ENCODE data around the gene MLPH. TPM values are rescaled to one million over a fixed set of nuclear protein-coding genes. Genes with fewer than 3 reads are reported as not detected.

The MLPH gene
- total and polyA plus RNA-seq, 2 of the 13 experiments (the other 11 are each of a cell fraction or from before 2014, with no cell fraction given): 0.12 TPM; not detected in 1

DNA sequence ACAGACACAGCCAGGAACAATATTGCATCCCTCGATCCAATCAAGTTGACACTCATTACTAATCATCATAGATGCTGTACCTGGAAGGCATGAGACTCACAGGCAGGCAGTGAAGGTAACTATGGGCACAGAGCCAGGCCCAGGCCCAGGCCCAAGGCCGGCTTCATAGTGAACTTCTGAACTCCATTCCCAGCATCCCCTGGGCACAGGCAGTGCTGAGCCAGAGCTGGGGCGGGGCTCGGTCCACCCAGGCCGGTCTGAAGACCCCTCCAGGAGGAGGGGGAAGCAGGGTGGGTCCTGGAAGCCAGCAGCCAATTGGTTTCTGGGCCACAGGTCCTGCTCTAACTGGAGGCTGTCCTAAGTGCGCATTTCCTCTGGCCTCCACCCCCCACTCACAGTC, 37.6 kb downstream of the MLPH start:
- Histone ChIP-seq H2AFZ (ENCODE audit: low read length) (no peak overlapping the region), H3K4me2 (ENCODE audit: low read depth, low read length) (peak overlapping the region; percentile 43), H3K4me3 (replicated peaks in 1 of 3; ENCODE audit: insufficient read depth in 1 of 3, low read depth in 2 of 3, low read length in 3 of 3) (no peak overlapping the region), H3K79me2 (ENCODE audit: insufficient read depth, low read length) (no peaks in the 10 kb centered on the region), H3K4me1 (ENCODE audit: insufficient read depth, low read length) (peaks cover 9% of the 10 kb centered on the region), H3K27me3 (ENCODE audit: control insufficient read depth in 1 of 2, insufficient read depth in 2 of 2, low read length in 2 of 2) (peaks cover under 1 to 25% of the 10 kb centered on the region in 2 experiments; a peak in 3 of 5 replicates), H3K9me3 (ENCODE audit: low read length) (no peaks in the 10 kb centered on the region), H4K20me1 (ENCODE audit: insufficient read depth, low read length) (no peaks in the 10 kb centered on the region), H3K9ac (ENCODE audit: insufficient read depth, low read depth, low read length) (no peak overlapping the region), H3K36me3 (replicated peaks in 1 of 2; ENCODE audit: control insufficient read depth in 1 of 2, insufficient read depth in 2 of 2, low read length in 2 of 2) (no peaks in the 10 kb centered on the region), H3K27ac (ENCODE audit: extremely low read length, insufficient read depth, low read length) (no peak overlapping the region)
- CTCF ChIA-PET (ENCODE audit: low intra/inter-chr PET ratio, low total read pairs): no interaction called here
- ATAC-seq (peak; percentile 93), FAIRE-seq (peak; percentile 53), DNase-seq (ENCODE audit: low spot score) (peak; percentile 54)
- intact Hi-C loops (cut with micrococcal nuclease; ENCODE audit: unreplicated experiment): no loop called here
- no TSS peak for BruUV-seq (replicated peaks)
- POLR2A ChIA-PET: no interaction called here
- in situ Hi-C loops (cut with HindIII; ENCODE audit: extremely low pct_ligation_motif_present, low pct_unique_long_range_greater_than_20kb): no loop called here
- WGBS (ENCODE audit: low lambda C conversion rate): 46% methylated on average over 2 of the region's 6 CpGs
- TF ChIP-seq, protein P1, sequence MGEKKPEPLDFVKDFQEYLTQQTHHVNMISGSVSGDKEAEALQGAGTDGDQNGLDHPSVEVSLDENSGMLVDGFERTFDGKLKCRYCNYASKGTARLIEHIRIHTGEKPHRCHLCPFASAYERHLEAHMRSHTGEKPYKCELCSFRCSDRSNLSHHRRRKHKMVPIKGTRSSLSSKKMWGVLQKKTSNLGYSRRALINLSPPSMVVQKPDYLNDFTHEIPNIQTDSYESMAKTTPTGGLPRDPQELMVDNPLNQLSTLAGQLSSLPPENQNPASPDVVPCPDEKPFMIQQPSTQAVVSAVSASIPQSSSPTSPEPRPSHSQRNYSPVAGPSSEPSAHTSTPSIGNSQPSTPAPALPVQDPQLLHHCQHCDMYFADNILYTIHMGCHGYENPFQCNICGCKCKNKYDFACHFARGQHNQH (CRISPR knock-in tag; IDR thresholded peaks at IDR 0.05): peak; percentile 37; the same call in 1 of the 2 replicates
- TF ChIP-seq, protein P2, sequence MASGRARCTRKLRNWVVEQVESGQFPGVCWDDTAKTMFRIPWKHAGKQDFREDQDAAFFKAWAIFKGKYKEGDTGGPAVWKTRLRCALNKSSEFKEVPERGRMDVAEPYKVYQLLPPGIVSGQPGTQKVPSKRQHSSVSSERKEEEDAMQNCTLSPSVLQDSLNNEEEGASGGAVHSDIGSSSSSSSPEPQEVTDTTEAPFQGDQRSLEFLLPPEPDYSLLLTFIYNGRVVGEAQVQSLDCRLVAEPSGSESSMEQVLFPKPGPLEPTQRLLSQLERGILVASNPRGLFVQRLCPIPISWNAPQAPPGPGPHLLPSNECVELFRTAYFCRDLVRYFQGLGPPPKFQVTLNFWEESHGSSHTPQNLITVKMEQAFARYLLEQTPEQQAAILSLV (CRISPR knock-in tag; IDR thresholded peaks at IDR 0.05; ENCODE audit: borderline replicate concordance): no peak
- TF ChIP-seq GABPB1 (CRISPR knock-in tag; IDR thresholded peaks at IDR 0.05): peak; percentile 35; the same call in 1 of the 2 replicates
- TF ChIP-seq THAP11 (CRISPR knock-in tag; IDR thresholded peaks at IDR 0.05): peak; percentile 19; the same call in 1 of the 2 replicates
- TF ChIP-seq NR2C2 (CRISPR knock-in tag; IDR thresholded peaks at IDR 0.05; ENCODE audit: borderline replicate concordance): peak; percentile 57
- TF ChIP-seq, protein P3, sequence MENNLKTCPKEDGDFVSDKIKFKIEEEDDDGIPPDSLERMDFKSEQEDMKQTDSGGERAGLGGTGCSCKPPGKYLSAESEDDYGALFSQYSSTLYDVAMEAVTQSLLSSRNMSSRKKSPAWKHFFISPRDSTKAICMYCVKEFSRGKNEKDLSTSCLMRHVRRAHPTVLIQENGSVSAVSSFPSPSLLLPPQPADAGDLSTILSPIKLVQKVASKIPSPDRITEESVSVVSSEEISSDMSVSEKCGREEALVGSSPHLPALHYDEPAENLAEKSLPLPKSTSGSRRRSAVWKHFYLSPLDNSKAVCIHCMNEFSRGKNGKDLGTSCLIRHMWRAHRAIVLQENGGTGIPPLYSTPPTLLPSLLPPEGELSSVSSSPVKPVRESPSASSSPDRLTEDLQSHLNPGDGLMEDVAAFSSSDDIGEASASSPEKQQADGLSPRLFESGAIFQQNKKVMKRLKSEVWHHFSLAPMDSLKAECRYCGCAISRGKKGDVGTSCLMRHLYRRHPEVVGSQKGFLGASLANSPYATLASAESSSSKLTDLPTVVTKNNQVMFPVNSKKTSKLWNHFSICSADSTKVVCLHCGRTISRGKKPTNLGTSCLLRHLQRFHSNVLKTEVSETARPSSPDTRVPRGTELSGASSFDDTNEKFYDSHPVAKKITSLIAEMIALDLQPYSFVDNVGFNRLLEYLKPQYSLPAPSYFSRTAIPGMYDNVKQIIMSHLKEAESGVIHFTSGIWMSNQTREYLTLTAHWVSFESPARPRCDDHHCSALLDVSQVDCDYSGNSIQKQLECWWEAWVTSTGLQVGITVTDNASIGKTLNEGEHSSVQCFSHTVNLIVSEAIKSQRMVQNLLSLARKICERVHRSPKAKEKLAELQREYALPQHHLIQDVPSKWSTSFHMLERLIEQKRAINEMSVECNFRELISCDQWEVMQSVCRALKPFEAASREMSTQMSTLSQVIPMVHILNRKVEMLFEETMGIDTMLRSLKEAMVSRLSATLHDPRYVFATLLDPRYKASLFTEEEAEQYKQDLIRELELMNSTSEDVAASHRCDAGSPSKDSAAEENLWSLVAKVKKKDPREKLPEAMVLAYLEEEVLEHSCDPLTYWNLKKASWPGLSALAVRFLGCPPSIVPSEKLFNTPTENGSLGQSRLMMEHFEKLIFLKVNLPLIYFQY (CRISPR knock-in tag; IDR thresholded peaks at IDR 0.05; ENCODE audit: borderline replicate concordance): peak; percentile 72; the same call in 1 of the 2 replicates
- TF ChIP-seq, protein P4, sequence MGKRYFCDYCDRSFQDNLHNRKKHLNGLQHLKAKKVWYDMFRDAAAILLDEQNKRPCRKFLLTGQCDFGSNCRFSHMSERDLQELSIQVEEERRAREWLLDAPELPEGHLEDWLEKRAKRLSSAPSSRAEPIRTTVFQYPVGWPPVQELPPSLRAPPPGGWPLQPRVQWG (CRISPR knock-in tag; IDR thresholded peaks at IDR 0.05; ENCODE audit: borderline replicate concordance, low read depth): no peak
- TF ChIP-seq, protein P5, sequence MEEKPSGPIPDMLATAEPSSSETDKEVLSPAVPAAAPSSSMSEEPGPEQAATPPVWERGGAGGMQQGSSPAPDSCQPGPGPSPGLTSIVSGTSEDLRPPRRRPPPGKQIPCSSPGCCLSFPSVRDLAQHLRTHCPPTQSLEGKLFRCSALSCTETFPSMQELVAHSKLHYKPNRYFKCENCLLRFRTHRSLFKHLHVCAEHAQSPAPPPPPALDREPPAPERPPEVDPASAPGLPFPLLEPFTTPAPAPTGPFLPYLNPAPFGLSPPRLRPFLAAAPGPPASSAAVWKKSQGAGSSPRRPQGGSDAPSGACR (CRISPR knock-in tag; IDR thresholded peaks at IDR 0.05): no peak
- peak; percentile 19; the same call in 1 of the 2 replicates for TF ChIP-seq GATAD2A (CRISPR knock-in tag; IDR thresholded peaks at IDR 0.05)
- TF ChIP-seq SOX5 (CRISPR knock-in tag; IDR thresholded peaks at IDR 0.05; ENCODE audit: borderline replicate concordance): 0 out of 2 replicates have a peak, but pooled peaks have one; percentile 18
- TF ChIP-seq, protein P6, sequence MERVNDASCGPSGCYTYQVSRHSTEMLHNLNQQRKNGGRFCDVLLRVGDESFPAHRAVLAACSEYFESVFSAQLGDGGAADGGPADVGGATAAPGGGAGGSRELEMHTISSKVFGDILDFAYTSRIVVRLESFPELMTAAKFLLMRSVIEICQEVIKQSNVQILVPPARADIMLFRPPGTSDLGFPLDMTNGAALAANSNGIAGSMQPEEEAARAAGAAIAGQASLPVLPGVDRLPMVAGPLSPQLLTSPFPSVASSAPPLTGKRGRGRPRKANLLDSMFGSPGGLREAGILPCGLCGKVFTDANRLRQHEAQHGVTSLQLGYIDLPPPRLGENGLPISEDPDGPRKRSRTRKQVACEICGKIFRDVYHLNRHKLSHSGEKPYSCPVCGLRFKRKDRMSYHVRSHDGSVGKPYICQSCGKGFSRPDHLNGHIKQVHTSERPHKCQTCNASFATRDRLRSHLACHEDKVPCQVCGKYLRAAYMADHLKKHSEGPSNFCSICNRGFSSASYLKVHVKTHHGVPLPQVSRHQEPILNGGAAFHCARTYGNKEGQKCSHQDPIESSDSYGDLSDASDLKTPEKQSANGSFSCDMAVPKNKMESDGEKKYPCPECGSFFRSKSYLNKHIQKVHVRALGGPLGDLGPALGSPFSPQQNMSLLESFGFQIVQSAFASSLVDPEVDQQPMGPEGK (CRISPR knock-in tag; IDR thresholded peaks at IDR 0.05): 0 out of 2 replicates have a peak, but pooled peaks have one; percentile 31
- 0 out of 2 replicates have a peak, but pooled peaks have one; percentile 24 for TF ChIP-seq KDM2A (CRISPR knock-in tag; IDR thresholded peaks at IDR 0.05; ENCODE audit: borderline replicate concordance, low read depth)
- TF ChIP-seq ZNF891 (CRISPR knock-in tag; IDR thresholded peaks at IDR 0.05): 0 out of 2 replicates have a peak, but pooled peaks have one; percentile 20
- TF ChIP-seq ZNF331 (CRISPR knock-in tag; IDR thresholded peaks at IDR 0.05): 0 out of 2 replicates have a peak, but pooled peaks have one; percentile 14
- peak; percentile 69; the same call in 1 of the 2 replicates for TF ChIP-seq SPEN (CRISPR knock-in tag; IDR thresholded peaks at IDR 0.05; ENCODE audit: low read depth)
